ENCODE data around the gene CTNND1. TPM values are rescaled to one million over a fixed set of nuclear protein-coding genes. Genes with fewer than 3 reads are reported as not detected.

Gene CTNND1
- total and polyA plus RNA-seq, 2 of the 8 experiments (the other 6 are each of a cell fraction or from before 2014, with no cell fraction given): 91.9 to 164 TPM

- TF ChIP-seq CTCF (IDR thresholded peaks at IDR 0.05; ENCODE audit: control extremely low read depth in 1 of 3, insufficient read depth in 1 of 3, low read depth in 1 of 3, low read length in 3 of 3) (no peak), CEBPB (IDR thresholded peaks at IDR 0.05; ENCODE audit: low read depth, low read length) (no peak), KDM1A (IDR thresholded peaks at IDR 0.05; ENCODE audit: borderline replicate concordance, low read length) (no peak), RFX5 (IDR thresholded peaks at IDR 0.05; ENCODE audit: borderline replicate concordance, low read depth, low read length) (no peak)
These were observed 27.1 kb downstream of the CTNND1 start (continued) for GRCh38 chr11:57788703-57789088.
